B cell (primary cell): ENCODE measurements around the gene FXYD7. TPM values are rescaled to one million over a fixed set of nuclear protein-coding genes. Genes with fewer than 3 reads are reported as not detected.

Experiments used
- ATAC-seq: fragments of 200-7000 bp; cut with Tn5 transposase; one replicate; pipeline ENCODE4 v1.10.0; 2021; ENCODE audit warnings: low read depth, mild to moderate bottlenecking, moderate number of reproducible peaks, moderate library complexity
- CTCF ChIA-PET: fragments of 350-600 bp; sonication (Branson Sonifier 250); formaldehyde crosslinking; loops from one replicate; lab custom pipeline; 2021; ENCODE audit warnings: antibody characterized with exemption, inconsistent platforms; lab: Charles Lee
- POLR2A ChIA-PET: fragments of 350-600 bp; sonication (Branson Sonifier 250); formaldehyde crosslinking; loops from one replicate; lab custom pipeline; 2021; ENCODE audit warnings: antibody characterized with exemption; lab: Charles Lee
- DNase-seq: peaks from one replicate; pipeline ENCODE4 v3.0.0; 2013
- H2AFZ ChIP-seq: 2 replicates; pipeline ENCODE4 v1.6.1; 2012; ENCODE audit warnings: mild to moderate bottlenecking, low read depth, low read length; ENCODE audit not compliant: insufficient read depth, poor library complexity, severe bottlenecking
- H3K27ac ChIP-seq, 2 donors: 1 replicate in 1 of 2; 2 replicates in 1 of 2; pipeline ENCODE4 v1.5.1; 2012 to 2013; ENCODE audit warnings: low read length in 2 of 2, mild to moderate bottlenecking in 2 of 2, moderate library complexity in 1 of 2
- H3K27me3 ChIP-seq, 4 experiments: fragments of 200-600 bp in 1 of 4; sonication (generic) in 1 of 4; replicated peaks in 1 of 4; 1 replicate in 2 of 4; 2 replicates in 2 of 4; pipeline versions ENCODE4 v1.6.1 to v1.7.0; 2013 to 2016; ENCODE audit warnings: low read length in 3 of 4, mild to moderate bottlenecking in 2 of 4, mixed read lengths in 1 of 4, moderate library complexity in 1 of 4; ENCODE audit not compliant: insufficient read depth in 4 of 4, control insufficient read depth in 3 of 4; ENCODE audit errors: control extremely low read depth in 1 of 4
- H3K36me3 ChIP-seq, 2 experiments: replicated peaks in 1 of 2; 1 replicate in 1 of 2; 2 replicates in 1 of 2; pipeline versions ENCODE4 v1.6.1 to v1.7.1; 2013; ENCODE audit warnings: low read length in 1 of 2; ENCODE audit not compliant: insufficient read depth in 2 of 2, control insufficient read depth in 1 of 2; ENCODE audit errors: control extremely low read depth in 1 of 2, extremely low read depth in 1 of 2
- H3K4me1 ChIP-seq, 2 donors: fragments of 200-600 bp in 1 of 2; sonication (generic) in 1 of 2; 1 replicate in 1 of 2; 2 replicates in 1 of 2; pipeline versions ENCODE4 v1.5.1 to v1.6.1; 2013 to 2017; ENCODE audit warnings: low read length in 2 of 2; ENCODE audit not compliant: control insufficient read depth in 2 of 2, insufficient read depth in 2 of 2
- H3K4me2 ChIP-seq: replicated peaks from 2 replicates; pipeline ENCODE3; 2012; ENCODE audit warnings: mild to moderate bottlenecking, low read depth, low read length; ENCODE audit not compliant: poor library complexity, severe bottlenecking
- H3K4me3 ChIP-seq, 5 experiments: fragments of 200-600 bp in 1 of 5; sonication (generic) in 1 of 5; 1 replicate in 3 of 5; 2 replicates in 2 of 5; pipeline versions ENCODE4 v1.5.1 to v1.7.0; 2011 to 2016; ENCODE audit warnings: low read length in 4 of 5, mild to moderate bottlenecking in 4 of 5, low read depth in 2 of 5, control low read depth in 1 of 5, moderate library complexity in 1 of 5; ENCODE audit not compliant: insufficient read depth in 1 of 5; ENCODE audit errors: control extremely low read depth in 1 of 5, extremely low read depth in 1 of 5
- H3K79me2 ChIP-seq: fragments of 200-600 bp; sonication (generic); one replicate; pipeline ENCODE4 v1.6.0; 2016; ENCODE audit warnings: low read length; ENCODE audit not compliant: control insufficient read depth, insufficient read depth
- H3K9ac ChIP-seq: fragments of 200-600 bp; sonication (generic); 2 replicates; pipeline ENCODE4 v1.6.1; 2017; ENCODE audit warnings: mild to moderate bottlenecking, low read length, moderate library complexity
- H3K9me3 ChIP-seq, 3 donors: one replicate each; pipeline versions ENCODE4 v1.6.1 to v1.7.1; 2013; ENCODE audit warnings: low read length in 2 of 3; ENCODE audit not compliant: control insufficient read depth in 2 of 3, insufficient read depth in 1 of 3; ENCODE audit errors: control extremely low read depth in 1 of 3
- H4K20me1 ChIP-seq: 2 replicates; pipeline ENCODE4 v1.6.0; 2012; ENCODE audit warnings: mild to moderate bottlenecking, low read length; ENCODE audit not compliant: insufficient read depth, control insufficient read depth, poor library complexity, severe bottlenecking
- H3K27ac Mint-ChIP-seq: one replicate; pipeline ENCODE4 v1.8.0; 2021; ENCODE audit warnings: mixed read lengths
- H3K27me3 Mint-ChIP-seq: one replicate; pipeline ENCODE4 v1.8.0; 2021; ENCODE audit warnings: mixed read lengths
- H3K4me1 Mint-ChIP-seq: one replicate; pipeline ENCODE4 v1.8.0; 2021; ENCODE audit warnings: mixed read lengths
- H3K4me3 Mint-ChIP-seq: one replicate; pipeline ENCODE4 v1.8.0; 2021; ENCODE audit warnings: mixed read lengths
- H3K9me3 Mint-ChIP-seq: one replicate; pipeline ENCODE4 v1.8.0; 2022; ENCODE audit warnings: mixed read lengths; ENCODE audit not compliant: insufficient read depth
- EZH2 ChIP-seq: IDR thresholded peaks from 2 replicates; pipeline ENCODE4 v1.6.1; 2012; ENCODE audit warnings: borderline replicate concordance, low read depth, mild to moderate bottlenecking, moderate library complexity, low read length; ENCODE audit not compliant: insufficient read depth, poor library complexity, severe bottlenecking
- WGBS: methylation state at CpG from one replicate; pipeline ENCODE4 v1.1.5; 2013; ENCODE audit warnings: missing lambda C conversion rate; ENCODE audit not compliant: insufficient coverage; 5-methylcytosine and 5-hydroxymethylcytosine counted together
- intact Hi-C: fragments of 100-400 bp; cut with micrococcal nuclease; formaldehyde crosslinking; loops from one replicate; pipeline ENCODE4 v1.10.0; 2022
- polyA plus RNA-seq: library from polyadenylated mRNA; depleted of rRNA; stranded (reverse); fragments of >200 nt; gene quantifications from 2 replicates; pipeline ENCODE4 v1.2.3, GENCODE V29; 2012
- total RNA-seq, 2 donors: library from RNA; stranded (reverse); fragments of 120-200 nt in 1 of 2; gene quantifications; 1 replicate in 1 of 2; 2 replicates in 1 of 2; pipeline versions ENCODE4 v1.2.3 to v1.2.4, GENCODE V29; 2013 to 2022
- TF ChIP-seq, protein P1 (sequence below): fragments of 200-600 bp; IDR thresholded peaks from one replicate; pipeline ENCODE4 v1.8.0; 2022; ENCODE audit warnings: antibody characterized with exemption, mild to moderate bottlenecking

The FXYD7 gene
- total and polyA plus RNA-seq, 2 donors (not counting 1 experiment from before 2014, with no cell fraction given), result 3.8 to 27.4 TPM

GRCh38 chr19:35169221-35169995 lies 26.4 kb downstream of the FXYD7 start:
- ATAC-seq (no peak), DNase-seq (no peak)
- Mint-ChIP-seq H3K4me1 (peaks cover 34% of the 10 kb centered on the region), H3K27ac (peak overlapping the region; percentile 78), H3K27me3 (no peaks in the 10 kb centered on the region), H3K9me3 (no peaks in the 10 kb centered on the region), H3K4me3 (no peak overlapping the region)
- WGBS, result 81% methylated on average over 14 of the region's 18 CpGs
- H3K4me1 ChIP-seq, result peaks cover 21 to 25% of the 10 kb centered on the region in 2 donors
- no peak for TF ChIP-seq EZH2
- TF ChIP-seq, protein P1, sequence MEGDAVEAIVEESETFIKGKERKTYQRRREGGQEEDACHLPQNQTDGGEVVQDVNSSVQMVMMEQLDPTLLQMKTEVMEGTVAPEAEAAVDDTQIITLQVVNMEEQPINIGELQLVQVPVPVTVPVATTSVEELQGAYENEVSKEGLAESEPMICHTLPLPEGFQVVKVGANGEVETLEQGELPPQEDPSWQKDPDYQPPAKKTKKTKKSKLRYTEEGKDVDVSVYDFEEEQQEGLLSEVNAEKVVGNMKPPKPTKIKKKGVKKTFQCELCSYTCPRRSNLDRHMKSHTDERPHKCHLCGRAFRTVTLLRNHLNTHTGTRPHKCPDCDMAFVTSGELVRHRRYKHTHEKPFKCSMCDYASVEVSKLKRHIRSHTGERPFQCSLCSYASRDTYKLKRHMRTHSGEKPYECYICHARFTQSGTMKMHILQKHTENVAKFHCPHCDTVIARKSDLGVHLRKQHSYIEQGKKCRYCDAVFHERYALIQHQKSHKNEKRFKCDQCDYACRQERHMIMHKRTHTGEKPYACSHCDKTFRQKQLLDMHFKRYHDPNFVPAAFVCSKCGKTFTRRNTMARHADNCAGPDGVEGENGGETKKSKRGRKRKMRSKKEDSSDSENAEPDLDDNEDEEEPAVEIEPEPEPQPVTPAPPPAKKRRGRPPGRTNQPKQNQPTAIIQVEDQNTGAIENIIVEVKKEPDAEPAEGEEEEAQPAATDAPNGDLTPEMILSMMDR, result no peak
- H2AFZ ChIP-seq, result no peak overlapping the region
- no peak overlapping the region for H3K4me2 ChIP-seq
- no peak overlapping the region for H3K4me3 ChIP-seq
- H3K27me3 ChIP-seq, result no peaks in the 10 kb centered on the region
- H3K9me3 ChIP-seq, result peaks cover 0 to 8% (median 0%) of the 10 kb centered on the region in 3 donors
- no peak overlapping the region for H3K9ac ChIP-seq
- H3K36me3 ChIP-seq, result peaks cover 0 to 49% of the 10 kb centered on the region in 2 experiments
- ChIA-PET CTCF (interaction anchor here (0.9 to 1.2 kb wide), 2 partner anchors 21 to 53 kb away, joined by 3 read pairs; no protein-coding TSS in a partner anchor), POLR2A (interaction anchor here (0.6 kb wide), 1 partner anchor 68 kb away, joined by 3 read pairs; no protein-coding TSS in a partner anchor)
- intact Hi-C loops, result no loop called here
- H3K79me2 ChIP-seq, result no peaks in the 10 kb centered on the region
- H3K27ac ChIP-seq, result no peak overlapping the region
- no peaks in the 10 kb centered on the region for H4K20me1 ChIP-seq
